SU-DHL-6 (cell line): Measurements from ENCODE around the gene GABBR2.
"Not testable (repeated sequence)": the region's sequence is repeated elsewhere in the genome, so short reads cannot be mapped to it uniquely, and the experiment has no call there.

Experiments
- CTCF ChIP-seq: fragments of 200-600 bp; sonication (generic); IDR thresholded peaks from one replicate; pipeline ENCODE4 v1.5.1; 2017; ENCODE audit warnings: antibody characterized with exemption, mild to moderate bottlenecking, low read length, moderate library complexity; ENCODE audit not compliant: insufficient read depth, poor library complexity, severe bottlenecking
- EZH2phosphoT487 ChIP-seq: fragments of 200-600 bp; sonication (generic), shearing (Covaris generic); conservative IDR thresholded peaks from 2 replicates; pipeline ENCODE4 v1.6.1; 2018; ENCODE audit warnings: mild to moderate bottlenecking, antibody characterized with exemption, low read length, moderate library complexity, mixed read lengths

GRCh38 chr9:98270284-98270683, 438.5 kb downstream of the GABBR2 start:
- not testable (repeated sequence) for TF ChIP-seq CTCF, EZH2phosphoT487
